ENCODE results near the gene BLOC1S3.

BLOC1S3 gene

DNA sequence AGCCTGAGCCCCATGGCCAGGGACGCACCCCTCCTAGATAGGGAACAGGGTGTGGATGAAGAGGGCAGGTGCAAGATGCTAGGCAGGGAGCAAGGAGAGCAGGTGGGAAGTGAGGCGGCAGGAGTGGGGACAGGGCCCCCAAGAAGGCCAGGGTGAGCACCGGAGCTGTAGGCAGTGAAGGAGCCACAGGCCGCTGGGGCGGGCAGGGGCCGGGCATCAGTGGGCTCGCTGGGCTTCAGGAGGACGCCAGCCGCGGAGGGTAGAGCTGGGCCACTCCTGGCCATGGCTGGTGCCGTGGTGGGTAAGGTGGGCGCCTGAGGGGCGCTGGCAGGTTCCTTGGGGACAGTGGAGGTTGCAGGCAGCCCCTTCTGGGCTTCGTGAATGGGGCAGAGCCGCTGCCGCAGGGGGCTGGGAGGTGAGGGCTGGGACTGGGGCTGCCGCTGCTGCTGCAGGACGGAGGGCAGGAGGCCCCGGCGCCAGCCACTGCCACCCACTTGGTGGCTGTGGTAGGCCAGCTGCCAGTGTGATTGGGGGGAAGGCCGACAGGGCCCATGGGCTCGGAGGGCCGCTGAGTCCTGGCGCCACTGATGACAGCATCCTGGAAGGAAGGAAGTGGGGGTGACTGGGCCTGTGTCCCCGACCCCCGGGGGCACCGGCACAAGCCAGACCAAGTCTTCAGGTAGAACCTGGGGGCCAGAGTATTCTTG, 19.9 kb upstream of the BLOC1S3 start:
- H3K36me3 ChIP-seq: no peaks in the 10 kb centered on the region
- H3K4me1 ChIP-seq: no peaks in the 10 kb centered on the region
- TF ChIP-seq, protein P1, sequence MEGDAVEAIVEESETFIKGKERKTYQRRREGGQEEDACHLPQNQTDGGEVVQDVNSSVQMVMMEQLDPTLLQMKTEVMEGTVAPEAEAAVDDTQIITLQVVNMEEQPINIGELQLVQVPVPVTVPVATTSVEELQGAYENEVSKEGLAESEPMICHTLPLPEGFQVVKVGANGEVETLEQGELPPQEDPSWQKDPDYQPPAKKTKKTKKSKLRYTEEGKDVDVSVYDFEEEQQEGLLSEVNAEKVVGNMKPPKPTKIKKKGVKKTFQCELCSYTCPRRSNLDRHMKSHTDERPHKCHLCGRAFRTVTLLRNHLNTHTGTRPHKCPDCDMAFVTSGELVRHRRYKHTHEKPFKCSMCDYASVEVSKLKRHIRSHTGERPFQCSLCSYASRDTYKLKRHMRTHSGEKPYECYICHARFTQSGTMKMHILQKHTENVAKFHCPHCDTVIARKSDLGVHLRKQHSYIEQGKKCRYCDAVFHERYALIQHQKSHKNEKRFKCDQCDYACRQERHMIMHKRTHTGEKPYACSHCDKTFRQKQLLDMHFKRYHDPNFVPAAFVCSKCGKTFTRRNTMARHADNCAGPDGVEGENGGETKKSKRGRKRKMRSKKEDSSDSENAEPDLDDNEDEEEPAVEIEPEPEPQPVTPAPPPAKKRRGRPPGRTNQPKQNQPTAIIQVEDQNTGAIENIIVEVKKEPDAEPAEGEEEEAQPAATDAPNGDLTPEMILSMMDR (IDR thresholded peaks at IDR 0.05; ENCODE audit: low read depth, low read length): no peak
- H3K4me3 ChIP-seq (ENCODE audit: low read depth, low read length): no peak overlapping the region
- no peak for DNase-seq
- H3K27me3 ChIP-seq: no peaks in the 10 kb centered on the region
- no peaks in the 10 kb centered on the region for H3K9me3 ChIP-seq

DNA sequence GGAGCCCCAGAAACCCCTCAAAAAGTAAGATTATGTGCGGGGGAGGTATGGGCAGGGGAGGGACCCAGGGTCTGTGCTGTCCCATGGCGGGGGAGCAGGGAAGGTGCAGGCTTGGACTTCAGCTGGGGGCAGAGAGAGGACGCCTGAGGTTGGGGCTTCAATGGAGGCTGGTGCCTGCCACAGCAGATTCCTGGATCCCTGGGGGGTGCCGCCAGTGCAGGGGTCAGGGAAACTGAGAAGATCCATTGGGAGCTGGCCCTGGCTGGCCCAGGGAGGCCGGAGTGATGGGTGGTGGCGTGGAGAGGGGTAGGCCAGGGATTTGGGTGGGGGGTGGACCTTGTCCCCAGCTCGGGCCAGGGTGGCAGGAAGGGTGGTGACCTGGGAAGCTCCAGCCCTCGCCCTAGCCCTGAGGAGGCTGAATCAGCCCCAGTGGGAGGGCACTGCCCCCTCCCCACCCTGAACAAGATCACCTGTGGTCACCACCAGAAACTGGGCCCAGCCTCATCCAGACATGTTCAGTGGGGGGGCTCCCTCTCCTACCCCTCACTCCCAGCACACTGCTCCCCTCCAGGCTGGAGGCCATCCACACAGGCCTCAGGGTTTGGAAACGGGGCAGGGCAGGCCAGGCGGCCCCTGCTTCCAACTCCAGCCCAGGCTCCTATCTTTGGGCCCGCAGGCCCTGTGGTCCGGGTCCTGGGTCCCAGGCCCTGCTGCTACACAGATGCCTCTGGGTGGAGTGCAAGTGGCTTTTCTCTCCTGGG, 19.2 kb upstream of the BLOC1S3 start:
- no peak overlapping the region for H3K4me3 ChIP-seq (ENCODE audit: low read depth, low read length)
- no peak for DNase-seq

DNA sequence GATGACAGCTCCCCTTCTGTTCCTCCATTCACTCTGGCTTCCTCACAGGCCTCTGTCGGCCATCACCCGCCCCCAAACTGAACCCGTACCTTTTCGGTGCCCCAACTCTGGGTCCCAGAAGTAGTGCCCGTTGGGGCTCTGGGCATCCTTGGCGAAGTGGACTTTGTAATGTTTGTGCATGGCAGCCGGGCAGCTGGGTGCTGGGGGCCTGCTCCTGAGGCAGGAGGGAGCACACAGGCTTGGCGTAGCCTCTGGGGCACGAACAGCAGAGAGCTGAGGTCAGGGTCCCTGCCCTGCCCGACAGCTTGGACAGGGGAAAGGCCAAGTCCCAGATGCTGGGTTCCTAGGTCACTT, 18.6 kb upstream of the BLOC1S3 start:
- Histone ChIP-seq H3K9me3 (no peaks in the 10 kb centered on the region), H3K4me3 (ENCODE audit: low read depth, low read length) (no peak overlapping the region), H3K4me1 (no peaks in the 10 kb centered on the region), H3K36me3 (no peaks in the 10 kb centered on the region), H3K27me3 (no peaks in the 10 kb centered on the region)
- DNase-seq: no peak
- TF ChIP-seq, protein P1 (IDR thresholded peaks at IDR 0.05; ENCODE audit: low read depth, low read length): no peak

More for the DNA sequence above, 19.2 kb upstream of the BLOC1S3 start:
- Histone ChIP-seq H3K36me3 (no peaks in the 10 kb centered on the region), H3K9me3 (no peaks in the 10 kb centered on the region), H3K27me3 (no peaks in the 10 kb centered on the region), H3K4me1 (no peaks in the 10 kb centered on the region)
- TF ChIP-seq, protein P1 (IDR thresholded peaks at IDR 0.05; ENCODE audit: low read depth, low read length): no peak

DNA sequence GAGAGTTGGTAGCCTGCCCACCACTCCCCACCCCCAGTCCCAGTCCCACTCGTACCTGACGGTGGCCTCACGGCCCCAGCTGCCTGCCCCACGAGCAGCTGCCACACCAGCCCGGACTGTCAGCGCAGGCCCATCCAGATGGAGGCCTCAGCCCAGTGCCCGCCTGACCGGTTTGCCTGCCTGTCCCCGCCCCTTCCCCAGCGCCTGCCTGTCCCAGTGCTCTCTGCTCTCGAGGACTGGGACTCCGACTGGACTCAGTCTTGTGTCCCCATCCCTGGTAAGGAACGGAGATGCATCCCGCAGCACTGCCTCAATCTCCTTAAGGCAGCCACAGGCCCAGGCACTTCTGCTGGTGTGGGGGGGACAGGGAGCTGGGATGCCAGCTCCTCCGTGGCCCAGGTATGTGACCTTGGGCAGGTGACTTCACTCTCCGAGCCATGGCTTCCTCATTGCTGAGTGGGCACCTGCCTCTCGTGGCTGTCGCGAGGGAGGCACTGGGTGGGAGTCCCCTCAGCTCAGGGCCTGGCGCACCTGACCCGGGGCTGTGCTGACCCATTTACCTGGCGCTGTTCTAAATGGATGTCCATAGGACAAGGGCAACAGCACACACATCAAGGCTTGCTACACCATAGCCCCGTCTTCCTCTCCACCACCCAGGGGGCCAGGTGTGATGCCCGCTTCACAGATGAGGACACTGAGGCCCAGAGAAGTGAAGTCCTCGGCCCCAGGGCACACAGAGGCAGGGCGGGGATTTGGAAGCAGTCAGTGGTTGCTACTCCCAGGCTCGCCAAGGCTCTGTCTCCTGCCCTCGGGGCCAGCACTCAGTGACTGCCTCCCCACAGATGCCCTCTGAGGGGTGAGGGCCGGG, 17.5 kb upstream of the BLOC1S3 start, which contains the start of gene NKPD1:
Gene NKPD1, minus strand, starts transcription at position 113 of the 868 bp plus-strand sequence. CDS start 832 bp downstream, outside the sequence.
- Histone ChIP-seq H3K4me1 (no peaks in the 10 kb centered on the region), H3K9me3 (no peaks in the 10 kb centered on the region), H3K27me3 (no peaks in the 10 kb centered on the region), H3K36me3 (no peaks in the 10 kb centered on the region), H3K4me3 (ENCODE audit: low read depth, low read length) (no peak within 1 kb of the TSS)
- peak; percentile 56 for DNase-seq
- TF ChIP-seq, protein P1 (IDR thresholded peaks at IDR 0.05; ENCODE audit: low read depth, low read length): no peak

DNA sequence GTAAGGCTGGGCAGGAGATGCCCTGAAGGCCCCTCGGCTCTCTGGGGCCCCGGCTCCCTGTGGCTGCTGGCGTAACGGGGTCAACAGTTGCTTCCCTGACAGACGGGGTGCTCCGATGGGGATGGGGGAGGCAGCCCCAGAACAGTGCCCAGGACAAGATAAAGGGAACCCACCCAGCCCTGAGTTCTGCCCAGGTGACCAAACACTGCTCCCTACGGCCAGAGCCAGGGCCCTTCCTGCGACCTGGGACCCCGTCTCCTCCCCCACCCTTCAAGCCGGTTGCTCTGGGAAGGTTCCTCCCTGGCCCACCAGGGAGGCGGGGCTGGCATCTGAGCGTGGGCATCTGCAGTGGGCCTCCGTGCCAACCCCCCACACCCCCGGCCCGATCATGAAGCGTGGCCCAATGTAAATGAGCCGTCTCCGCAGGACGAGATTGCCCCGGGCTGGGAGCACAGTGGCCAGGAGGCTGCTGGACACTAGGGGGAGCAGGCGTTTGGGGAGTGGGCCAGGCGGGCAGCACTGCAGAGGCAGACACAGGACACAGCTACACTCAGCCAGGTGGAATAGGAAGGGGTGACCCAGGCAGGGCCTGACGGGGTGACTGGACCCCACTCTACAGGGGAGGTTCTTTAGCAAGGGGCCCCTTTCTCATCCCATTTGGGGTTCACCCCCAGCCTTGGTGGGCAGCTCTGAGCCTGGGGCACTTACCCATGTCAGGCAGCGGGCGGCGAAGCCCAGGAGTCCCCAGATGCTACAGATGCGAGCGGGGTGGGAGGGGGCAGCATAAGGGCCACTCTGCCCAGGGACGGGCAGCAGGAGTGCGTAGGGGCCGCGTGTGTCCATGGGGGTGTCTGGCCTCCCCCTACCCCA, 16.6 kb upstream of the BLOC1S3 start:
- no peaks in the 10 kb centered on the region for H3K4me1 ChIP-seq
- H3K9me3 ChIP-seq: no peaks in the 10 kb centered on the region
- no peaks in the 10 kb centered on the region for H3K36me3 ChIP-seq
- TF ChIP-seq, protein P1 (IDR thresholded peaks at IDR 0.05; ENCODE audit: low read depth, low read length): peak; percentile 71
- no peak overlapping the region for H3K4me3 ChIP-seq (ENCODE audit: low read depth, low read length)
- peak; percentile 74 for DNase-seq
- no peaks in the 10 kb centered on the region for H3K27me3 ChIP-seq

Data from BE2C (cell line).